ENCODE data around the gene AP3B1.

Gene AP3B1

DNA sequence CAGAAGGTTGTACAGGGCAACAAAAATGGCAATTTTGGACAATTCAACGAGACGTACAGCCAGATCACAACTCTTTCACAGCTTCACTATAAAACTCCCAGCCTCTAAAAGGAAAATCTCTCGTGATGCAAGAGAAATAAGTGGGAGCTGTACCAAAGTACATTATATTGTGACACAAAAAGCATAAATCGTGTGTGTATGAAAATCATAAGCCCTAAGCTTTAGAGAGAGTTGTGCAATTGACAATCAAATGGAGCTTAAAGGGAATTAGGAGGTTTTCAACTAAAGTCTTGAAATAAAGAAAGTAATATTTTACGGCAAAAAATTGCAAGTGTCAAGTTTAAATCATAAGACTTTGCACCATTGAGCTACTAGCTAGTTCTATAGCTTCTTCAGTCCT, 323.6 kb downstream of the AP3B1 start:
- DNase-seq, result no peak

DNA sequence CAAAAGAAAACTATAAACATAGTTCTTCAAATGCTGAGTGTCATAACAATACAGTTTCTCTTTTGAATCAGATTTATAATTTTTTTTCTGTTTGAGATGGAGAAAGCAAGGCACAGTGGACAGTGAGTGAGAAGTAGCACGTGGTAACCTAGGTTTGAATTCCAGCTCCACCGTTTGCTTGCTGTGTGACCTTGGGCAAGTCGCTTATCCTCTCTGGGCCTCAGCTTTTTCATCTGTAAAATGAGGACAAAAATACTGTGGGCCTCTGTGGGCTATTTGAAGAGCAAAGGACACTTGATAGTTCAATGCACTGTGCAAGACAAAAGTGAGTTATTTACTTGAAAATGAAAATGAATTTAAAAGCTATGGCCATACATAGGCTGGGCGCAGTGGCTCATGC, 330.7 kb downstream of the AP3B1 start:
- no peak for DNase-seq

DNA sequence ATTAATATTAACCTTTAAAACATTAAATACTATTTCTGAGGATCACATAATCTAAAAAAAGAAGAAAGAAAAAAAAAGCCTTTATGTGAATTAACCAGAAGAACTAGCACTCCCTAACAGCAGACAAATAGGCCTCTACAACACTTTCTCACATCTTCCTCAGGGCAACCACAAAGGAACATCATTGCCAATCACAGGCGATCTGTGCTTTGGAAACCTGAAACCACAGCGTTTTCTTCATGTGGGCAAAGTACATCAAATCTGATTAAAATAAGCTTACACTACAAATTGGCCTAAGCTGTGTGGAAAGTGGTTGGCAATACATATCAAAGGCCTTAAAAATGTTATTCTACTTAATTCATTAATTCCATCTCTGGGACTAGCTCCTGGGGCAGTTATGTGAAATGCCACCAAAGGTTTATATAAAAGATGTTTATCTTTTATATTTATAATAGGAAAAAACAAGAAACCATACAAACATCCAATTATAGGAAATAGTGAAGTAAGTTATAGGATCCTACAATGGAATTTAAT, 333.6 kb downstream of the AP3B1 start:
- no peak for DNase-seq

DNA sequence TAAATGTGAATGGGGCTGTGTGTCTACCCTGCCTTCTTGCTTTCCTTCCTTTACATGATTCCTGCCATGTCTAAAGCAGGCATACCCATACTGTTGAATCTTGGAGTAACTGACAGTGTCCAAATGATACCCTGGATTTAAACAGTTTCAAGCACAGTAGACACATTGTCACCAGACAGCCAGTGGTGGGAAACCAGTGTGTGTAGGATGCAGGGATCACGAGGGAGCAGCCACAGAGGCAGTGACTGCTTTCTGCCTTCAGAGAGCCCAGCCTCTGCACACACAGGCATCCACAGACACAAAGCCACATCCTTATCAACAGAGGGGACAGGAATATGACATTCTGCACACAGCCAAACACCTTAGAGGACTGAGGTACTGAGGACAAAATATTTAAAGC, 334.2 kb downstream of the AP3B1 start:
- no peak for DNase-seq

DNA sequence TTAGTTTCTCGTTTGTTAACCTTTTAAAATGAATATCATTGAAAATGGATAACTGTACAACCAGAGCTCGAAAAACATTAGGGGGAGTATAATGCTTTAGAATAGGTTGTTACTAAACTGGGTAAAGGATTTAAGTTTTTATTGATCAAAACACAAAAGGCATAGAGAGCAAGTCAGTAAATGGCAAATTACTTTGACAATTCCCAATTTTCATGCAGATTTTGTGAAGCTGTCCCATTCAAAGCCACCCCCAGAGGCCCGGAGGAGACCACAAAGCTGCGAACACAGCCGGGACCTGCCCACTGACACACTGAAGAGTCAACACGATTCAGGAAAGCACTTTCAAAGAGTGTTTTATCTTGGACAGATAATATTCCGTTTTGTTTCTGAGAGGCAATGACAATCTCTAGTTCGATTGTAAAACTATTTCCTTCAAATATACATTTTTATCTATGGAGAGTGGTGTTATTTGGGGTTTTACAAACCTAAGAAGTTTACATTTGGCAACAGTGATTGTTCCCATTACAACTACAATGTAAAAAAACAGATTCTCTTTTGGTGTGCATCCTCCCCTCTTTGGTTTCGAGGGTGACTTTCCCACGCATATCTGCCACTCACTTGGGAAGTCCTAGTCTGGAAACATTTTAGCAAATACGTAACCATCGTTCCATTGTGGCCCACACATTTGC, 335.7 kb downstream of the AP3B1 start:
- peak; percentile 37 for DNase-seq

DNA sequence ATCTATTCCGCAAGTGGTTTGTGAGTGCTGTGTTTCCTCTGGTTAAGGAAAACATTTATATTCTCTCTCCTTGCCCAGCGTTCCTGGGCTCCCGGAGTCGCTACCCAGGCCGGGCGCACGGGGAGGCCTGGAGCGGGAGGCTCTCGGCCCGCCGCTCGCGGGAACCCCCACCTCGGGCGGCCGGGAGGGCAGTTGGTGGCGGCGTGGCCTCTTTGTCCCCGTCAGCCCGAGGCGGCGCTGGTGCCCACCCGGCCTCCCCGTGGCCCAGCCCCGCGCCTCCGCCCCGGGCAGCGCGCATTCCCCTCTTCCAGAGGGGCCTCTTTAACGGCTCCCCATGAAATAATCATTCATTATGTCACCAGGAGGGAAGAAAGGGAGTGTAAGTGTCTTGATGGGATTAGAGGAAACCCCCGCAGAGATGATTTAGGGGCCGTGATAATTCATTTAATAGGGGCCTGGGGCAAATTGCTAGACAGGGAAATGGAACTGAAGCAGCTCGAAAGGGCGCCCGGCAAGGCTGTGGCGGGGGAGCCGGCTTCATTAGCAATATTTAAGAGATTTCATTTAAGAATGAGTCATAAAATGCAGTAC, 336.5 kb downstream of the AP3B1 start:
- peak; percentile 69 for DNase-seq

DNA sequence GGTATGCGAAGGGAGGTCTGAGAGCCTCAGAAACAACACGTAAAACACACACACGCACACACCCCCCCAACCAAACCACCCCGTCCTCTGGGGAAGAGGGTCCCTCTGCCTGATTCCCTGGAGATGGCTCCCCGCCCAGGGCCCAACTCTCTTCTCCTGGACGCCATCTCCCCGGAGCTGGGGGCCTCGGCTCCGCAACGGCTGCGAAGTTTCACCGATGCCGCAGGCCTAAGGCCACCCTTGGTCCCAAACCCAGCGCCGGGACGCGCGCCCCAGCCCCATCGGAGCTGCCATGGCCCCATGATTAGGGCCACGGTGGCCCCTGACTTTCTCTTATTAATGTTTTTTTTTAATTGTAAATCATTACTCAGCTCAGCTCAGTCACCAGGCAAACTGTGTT, 337.0 kb downstream of the AP3B1 start:
- no peak for DNase-seq

DNA sequence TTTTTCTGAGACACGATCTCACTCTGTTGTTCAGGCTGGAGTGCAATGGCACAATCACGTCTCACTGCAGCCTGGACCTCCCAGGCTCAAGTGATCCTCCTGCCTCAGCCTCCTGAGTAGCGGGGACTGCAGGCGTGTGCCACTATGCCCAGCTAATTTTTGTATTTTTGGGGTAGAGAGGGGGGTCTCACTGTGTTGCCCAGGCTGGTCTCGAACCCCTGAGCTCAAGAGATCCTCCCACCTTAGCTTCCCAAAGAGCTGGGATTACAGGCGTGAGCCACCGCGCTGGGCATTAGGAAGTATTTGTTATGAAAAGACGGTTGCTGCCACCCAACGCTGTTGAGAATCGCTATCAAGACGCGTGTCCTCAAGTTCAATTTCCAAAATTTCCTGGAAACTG, 337.4 kb downstream of the AP3B1 start:
- DNase-seq, result no peak

DNA sequence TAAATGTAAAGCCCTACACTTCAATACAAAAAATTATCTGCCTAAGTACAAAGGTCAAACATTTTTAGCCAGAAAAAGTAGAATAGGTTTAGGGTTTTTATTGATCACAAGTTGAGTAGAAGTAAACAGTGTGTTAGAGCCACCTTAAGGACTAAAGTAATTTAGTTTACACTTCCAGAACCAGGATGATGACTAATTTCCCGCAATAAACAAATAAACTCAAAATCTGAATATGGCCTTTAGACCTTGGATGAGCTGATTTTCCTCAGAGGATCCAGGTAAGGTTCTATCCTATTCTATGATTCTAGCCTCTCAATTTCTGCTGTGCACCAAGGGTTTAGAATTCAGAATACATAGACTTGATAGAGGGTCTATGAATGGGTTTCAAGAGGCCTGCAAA, 338.9 kb downstream of the AP3B1 start:
- DNase-seq, result no peak

DNA sequence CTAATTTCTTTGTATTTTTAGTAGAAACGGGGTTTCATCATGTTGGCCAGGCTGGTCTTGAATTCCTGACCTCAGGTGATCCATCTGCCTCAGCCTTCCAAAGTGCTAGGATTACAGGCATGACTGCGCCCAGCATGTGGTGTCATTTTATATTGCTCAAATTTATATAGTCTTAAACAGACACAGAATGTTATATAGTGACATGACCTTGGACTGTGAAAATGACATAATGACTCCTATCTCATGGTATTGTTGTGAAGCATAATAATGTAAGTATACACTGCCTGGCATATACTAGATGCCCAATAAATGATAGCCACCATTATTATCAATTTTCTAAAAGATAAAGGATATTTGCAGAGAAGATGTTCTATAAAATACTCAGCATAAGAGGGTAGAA, 341.1 kb downstream of the AP3B1 start:
- DNase-seq, result no peak

DNA sequence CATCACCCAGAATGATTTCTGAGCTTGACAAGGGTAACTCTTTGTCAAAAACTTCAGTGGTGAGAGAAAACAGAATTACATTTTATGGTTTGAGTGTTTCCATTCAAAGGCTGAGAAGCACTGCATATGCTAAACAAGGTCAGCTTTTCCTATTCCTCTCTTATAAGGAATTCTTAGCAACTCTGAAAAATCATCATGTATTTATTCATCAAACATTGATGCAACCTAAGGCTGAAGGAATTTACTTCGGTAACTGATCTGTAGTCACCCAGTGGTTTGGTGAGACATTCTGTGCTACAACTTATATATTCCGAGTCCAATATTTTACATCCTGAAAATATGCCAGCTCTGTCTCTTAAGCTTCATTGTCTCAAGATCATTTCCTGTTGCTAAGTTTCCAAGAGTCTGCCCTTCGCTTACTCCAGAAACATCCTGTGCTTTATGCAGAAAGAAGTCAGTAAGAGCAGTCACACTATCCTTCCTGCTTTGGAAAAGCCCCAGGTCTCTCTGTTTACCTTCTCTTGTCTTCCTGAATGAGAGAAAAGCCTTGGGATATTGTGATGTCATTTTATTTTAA, 341.8 kb downstream of the AP3B1 start:
- no peak for DNase-seq

All from right kidney (tissue), 1 donor.